ENCODE results near the gene NIBAN1.

Gene NIBAN1

GRCh38 chr1:184945029-184945428 lies 29.3 kb downstream of the NIBAN1 start:
- no peak for DNase-seq (ENCODE audit: low read depth)

DNA sequence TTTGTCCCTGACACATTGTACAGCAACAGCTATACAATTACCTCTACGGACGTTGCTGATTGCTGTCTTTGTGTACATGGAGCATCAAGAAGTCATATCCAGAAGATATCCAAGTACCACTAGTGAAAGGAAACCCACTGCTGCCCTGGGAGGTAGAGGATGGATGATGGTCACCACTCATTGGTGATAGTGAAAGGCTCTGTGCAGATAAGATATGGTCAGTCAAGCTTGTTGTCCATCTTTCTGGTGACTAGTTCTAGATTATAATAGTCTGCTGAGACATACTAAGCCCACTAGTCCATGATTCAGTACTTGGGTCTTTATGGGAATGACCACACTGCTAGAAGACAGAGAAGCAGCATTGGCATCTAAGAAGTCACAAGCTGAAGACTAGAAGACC lies 30.3 kb downstream of the NIBAN1 start:
- no peak for DNase-seq (ENCODE audit: low read depth)

- peak; percentile 5 for DNase-seq (ENCODE audit: low read depth)
Measured at GRCh38 chr1:184941735-184942134, 32.6 kb downstream of the NIBAN1 start.

- no peak for DNase-seq (ENCODE audit: low read depth)
Measured at GRCh38 chr1:184941410-184941733, 32.9 kb downstream of the NIBAN1 start.

DNA sequence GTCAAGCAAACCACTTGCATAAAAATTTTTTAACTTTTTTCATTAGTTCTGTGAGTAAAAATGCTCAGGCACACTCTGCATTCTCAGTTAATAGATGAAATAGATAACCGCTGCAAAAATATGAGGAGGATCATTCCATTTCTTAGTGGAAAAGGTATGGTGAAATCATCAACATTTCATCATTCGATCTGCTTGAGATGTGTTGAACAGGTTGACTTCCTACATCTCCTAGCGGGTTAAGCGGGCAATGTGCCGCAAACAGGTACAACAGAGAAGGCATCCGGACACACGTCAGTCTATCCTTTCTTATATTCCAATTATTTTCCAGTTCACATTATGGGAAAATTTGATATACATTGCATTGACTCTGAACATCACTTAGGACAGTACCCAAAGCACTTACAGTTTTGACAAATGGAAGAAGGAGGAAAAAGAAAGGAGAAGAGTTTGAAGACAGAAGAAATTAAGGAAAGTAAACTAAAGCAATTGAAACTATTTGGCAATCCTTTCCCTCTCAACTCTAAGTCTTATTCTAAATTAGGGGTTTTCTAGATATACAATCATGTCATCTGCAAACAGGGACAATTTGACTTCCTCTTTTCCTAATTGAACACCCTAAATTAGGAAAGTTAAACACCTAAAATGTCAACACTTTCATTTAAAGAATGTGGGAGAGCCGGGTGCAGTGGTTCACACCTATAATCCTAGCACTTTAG lies 33.5 kb downstream of the NIBAN1 start:
- DNase-seq (ENCODE audit: low read depth): no peak

DNA sequence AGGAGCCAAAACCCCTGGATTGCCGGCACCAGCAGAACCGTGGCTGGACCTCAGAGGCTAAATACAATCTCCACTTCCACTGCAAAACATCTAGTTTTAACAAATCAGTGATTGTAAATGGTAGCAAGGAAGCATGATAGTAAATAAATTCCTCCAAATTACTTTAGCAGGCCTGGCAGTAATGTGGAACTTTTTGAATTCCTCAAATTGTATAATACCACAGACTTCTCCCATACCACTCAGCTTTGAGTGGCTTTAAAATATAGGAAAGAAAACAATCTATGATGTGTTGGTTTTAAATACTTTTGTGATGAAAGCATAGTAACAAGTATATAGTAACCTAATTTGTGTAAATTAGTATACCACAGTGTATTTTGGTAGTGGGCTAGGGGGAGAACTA lies 34.1 kb downstream of the NIBAN1 start:
- DNase-seq (ENCODE audit: low read depth): no peak

DNA sequence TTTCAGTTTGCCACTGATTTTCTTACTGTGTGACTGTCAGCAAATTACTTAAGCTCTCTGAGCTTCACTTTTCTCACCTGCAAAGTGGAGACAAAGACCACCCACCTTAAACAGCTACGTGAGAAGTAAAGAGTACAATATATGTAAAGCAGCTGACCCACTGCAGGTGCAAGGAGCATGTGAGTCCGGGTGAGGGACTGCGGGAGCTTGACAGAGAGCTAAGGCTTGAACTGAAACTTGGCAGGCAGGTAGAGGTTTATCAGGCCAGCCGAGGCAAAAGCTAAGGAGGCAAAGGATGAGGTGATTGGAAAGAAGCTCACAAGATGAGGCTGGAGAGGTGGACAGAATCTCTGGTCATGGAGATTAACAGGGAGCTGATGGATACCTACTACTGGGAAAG lies 36.6 kb downstream of the NIBAN1 start:
- no peak for DNase-seq (ENCODE audit: low read depth)

DNA sequence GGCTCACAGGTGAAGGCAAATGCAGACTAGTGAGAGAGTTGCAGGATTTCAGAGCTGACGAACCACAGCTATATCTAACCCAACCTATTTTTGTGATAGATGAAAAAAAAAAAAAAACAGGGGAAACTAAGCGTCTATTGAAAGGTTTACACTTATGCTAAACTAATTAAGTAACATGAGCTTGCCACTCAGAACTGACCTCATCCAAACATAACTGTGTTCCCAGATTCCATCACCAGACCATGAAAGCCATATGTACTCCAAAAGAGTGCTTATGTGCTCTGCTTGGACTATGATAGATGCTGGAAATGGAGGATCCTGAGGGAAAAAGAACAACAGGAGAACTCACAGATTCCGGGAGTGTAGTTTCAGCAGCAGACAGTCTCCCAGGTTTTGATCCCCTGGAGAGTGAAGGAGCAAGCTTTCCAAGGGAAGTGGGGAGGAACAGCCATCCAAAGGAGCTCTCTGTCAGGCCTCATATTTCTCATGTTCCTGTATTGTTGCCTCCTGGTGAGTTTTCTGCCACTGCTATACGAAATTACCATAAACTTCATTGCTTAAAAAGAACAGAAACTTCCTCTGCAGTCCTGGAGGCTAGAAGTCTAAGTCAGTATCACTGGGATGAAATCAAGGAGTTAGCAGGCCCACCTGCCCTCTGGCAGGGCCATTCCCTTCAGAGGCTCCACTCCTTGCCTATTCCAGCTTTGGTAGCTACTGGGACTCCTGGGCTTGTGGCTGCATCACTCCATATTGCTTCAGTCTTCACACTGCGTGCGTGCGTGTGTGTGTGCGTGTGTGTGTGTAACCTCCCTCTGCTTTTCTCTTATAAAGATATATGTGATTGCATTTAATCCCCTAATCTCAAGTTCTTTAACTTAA lies 38.1 kb downstream of the NIBAN1 start:
- no peak for DNase-seq (ENCODE audit: low read depth)

- no peak for DNase-seq (ENCODE audit: low read depth)
Measured at GRCh38 chr1:184933944-184934343, 40.4 kb downstream of the NIBAN1 start.

DNA sequence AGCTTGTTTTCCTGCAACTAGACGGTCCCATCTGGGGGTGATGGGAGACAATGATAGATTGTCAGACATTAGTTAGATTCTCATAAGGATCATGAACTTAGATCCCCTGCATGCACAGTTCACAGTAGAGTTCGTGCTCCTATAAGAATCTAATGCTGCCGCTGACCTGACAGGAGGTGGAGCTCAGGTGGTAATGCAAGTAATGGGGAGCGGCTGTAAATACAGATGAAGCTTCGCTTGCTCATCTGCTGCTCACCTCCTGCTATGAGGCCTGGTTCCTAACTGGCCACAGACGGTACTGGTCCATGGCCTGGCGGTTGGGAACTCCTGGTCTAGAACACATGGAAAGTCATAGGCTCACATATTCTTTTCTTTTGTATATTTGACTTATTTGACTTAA lies 42.0 kb downstream of the NIBAN1 start:
- DNase-seq (ENCODE audit: low read depth): no peak

DNA sequence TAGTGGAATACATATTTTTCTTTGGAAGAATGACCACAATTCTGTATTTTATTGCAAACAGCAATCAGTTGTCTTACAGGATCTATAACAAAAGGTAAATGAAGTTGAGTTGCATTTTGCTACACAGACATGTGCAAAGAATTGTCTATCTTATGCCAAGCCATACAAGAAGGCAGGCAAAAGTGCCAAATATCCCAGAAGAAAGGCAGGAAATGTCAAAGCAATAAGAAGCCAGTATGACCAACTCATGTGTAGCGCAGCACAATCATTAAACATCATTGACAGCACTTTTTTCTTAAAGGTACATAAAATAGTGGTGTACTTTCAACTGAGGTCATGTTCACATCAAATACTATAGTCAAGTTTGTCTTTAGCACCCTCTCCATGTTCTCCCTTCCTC lies 42.7 kb downstream of the NIBAN1 start:
- no peak for DNase-seq (ENCODE audit: low read depth)

GRCh38 chr1:184930645-184931044 lies 43.7 kb downstream of the NIBAN1 start:
- no peak for DNase-seq (ENCODE audit: low read depth)

DNA sequence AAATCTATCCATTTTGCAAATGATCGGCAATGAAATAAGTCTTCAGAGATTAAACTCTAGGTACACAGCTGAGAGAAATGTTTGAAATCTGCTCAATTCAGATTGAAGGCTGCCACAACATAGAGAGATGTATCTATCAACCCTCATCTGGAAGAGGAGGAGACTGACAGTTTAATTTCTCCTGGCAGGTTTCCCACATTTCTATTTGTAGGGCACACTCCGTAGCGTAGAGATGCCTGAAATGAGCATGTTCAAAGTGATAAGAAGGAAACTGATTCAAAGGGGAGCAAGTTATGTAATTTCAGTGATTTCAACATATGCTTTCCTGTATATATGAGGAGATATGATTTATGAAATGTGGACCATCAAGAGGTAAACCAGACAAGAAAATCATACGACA lies 44.1 kb downstream of the NIBAN1 start:
- DNase-seq (ENCODE audit: low read depth): no peak

DNA sequence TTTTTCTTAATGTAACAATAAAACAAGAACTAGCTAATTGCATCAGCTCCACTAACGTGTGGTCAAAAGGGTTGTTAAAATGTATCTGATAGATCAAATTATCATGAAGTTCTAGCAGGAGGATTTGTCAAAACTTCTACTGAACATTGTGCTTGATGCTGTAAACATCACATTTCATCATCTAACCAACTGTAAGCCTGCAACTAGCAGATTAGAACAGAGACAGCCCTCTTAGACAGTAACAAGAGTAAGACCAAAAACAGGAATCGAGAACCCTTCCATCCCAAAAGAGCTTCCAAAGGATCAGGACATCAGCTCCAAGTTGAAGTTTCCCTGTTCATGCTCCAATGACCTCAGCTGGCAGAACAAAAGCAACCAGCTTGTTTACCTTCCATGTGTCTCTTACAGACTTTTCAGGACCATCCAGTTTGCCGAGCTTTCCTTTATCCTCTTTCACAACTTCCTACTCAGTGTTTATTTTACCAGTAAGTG lies 44.6 kb downstream of the NIBAN1 start:
- no peak for DNase-seq (ENCODE audit: low read depth)

DNA sequence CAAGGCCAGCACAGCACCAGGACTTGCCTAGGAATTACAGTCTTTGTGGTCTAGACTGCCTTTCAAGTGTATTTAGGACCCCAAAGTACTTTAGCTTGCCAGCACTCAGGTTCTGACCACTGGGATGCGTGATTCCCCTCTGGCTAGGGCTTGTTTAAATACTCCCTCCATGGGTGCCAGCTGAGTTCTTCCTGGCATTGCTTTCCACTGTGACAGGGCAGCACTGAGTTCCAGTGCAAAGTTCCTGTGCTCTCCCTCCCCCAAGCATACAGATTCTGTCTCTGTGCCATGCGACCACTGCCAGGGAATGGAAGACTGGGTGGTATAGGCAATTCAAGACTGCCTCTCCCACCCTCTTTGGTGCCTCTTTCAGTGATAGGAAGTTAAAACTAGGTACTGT lies 45.9 kb downstream of the NIBAN1 start:
- DNase-seq (ENCODE audit: low read depth): no peak

Data from activated T-cell treated with anti-CD3 and anti-CD28 coated beads for 48 hours (primary cell).